Left ventricle myocardium inferior (tissue), 1 donor: ENCODE results near the gene PCYT2. TPM values are rescaled to one million over a fixed set of nuclear protein-coding genes. Genes with fewer than 3 reads are reported as not detected.
A peak's percentile ranks its signal among the peaks of the same experiment; 100 is the strongest.

Experiments
- DNase-seq: peaks from one replicate; pipeline ENCODE4 v3.0.0-alpha.2; 2020
- H3K27ac ChIP-seq: fragments of 200-600 bp; replicated peaks from 2 replicates; pipeline ENCODE4 v1.8.0; 2021
- H3K27me3 ChIP-seq: fragments of 200-600 bp; 2 replicates; pipeline ENCODE4 v1.8.0; 2021; ENCODE audit warnings: low read depth
- H3K36me3 ChIP-seq: fragments of 200-600 bp; 2 replicates; pipeline ENCODE4 v1.8.0; 2021
- H3K4me1 ChIP-seq: fragments of 200-600 bp; 2 replicates; pipeline ENCODE4 v1.8.0; 2021
- H3K4me3 ChIP-seq: fragments of 200-600 bp; 2 replicates; pipeline ENCODE4 v1.8.0; 2021; ENCODE audit warnings: mild to moderate bottlenecking, moderate library complexity
- H3K9me3 ChIP-seq: fragments of 200-600 bp; replicated peaks from 2 replicates; pipeline ENCODE4 v1.8.0; 2021
- intact Hi-C: fragments of 100-400 bp; cut with micrococcal nuclease; formaldehyde crosslinking; loops from one replicate; pipeline ENCODE4 v1.11.0; 2022
- total RNA-seq: library from RNA; stranded (reverse); fragmentation: NEBNext Ultra II Directional; extraction: Animal tissue kit (Norgen Biotek cat#: 25700); gene quantifications from one replicate; pipeline ENCODE4 v1.2.1, GENCODE V29; 2021
- TF ChIP-seq, protein P1 (sequence below): fragments of 200-600 bp; IDR thresholded peaks from 2 replicates; pipeline ENCODE4 v1.8.0; 2021; ENCODE audit warnings: antibody characterized with exemption, mild to moderate bottlenecking, borderline replicate concordance
- donor health status: DM: no; HTN: yes; CAD: no; lungs with severe emphysema.

Gene PCYT2
- total RNA-seq, 1 donor from 2014 or later: 48.1 TPM

DNA sequence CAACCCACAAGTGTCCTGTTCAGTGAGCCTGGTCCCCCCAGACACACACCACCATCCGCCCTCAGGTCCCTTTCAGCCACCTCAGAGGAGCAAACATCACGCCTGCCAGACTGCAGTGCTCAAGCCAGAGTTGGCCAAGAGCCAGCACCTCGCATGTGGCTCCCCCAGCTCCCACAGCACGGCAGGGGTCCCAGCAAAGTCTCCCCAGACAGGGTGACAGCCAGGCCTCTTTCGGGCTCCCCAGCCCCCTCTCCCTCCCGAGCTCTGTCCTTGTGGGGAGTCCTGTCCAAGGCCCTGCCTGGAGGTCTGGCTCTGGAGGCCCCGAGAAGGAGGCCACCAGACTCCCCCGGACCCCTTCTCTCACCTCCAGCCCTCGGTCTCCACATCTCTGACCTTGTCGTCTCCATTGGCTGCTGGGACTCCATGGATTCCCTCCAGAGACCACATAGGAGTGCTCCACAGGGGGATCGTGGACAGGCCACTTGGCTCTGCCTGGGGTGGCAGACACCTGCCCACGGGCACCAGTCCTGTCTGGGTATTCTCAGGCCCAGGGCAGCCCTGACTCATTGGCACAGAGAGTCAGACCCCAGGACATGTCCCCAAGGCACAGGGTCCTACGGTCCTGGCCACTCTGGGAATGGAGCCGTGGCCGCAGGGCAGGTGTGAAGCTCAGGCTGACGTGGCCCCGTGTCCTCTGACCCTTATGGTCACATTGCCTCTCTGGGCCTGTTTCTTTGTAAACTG, 37.6 kb upstream of the PCYT2 start:
- no peak for DNase-seq
- intact Hi-C loops: no loop called here
- Histone ChIP-seq H3K27me3 (peaks cover 25% of the 10 kb centered on the region), H3K36me3 (no peaks in the 10 kb centered on the region), H3K4me3 (no peak overlapping the region), H3K4me1 (no peaks in the 10 kb centered on the region), H3K9me3 (no peaks in the 10 kb centered on the region), H3K27ac (no peak overlapping the region)
- TF ChIP-seq, protein P1, sequence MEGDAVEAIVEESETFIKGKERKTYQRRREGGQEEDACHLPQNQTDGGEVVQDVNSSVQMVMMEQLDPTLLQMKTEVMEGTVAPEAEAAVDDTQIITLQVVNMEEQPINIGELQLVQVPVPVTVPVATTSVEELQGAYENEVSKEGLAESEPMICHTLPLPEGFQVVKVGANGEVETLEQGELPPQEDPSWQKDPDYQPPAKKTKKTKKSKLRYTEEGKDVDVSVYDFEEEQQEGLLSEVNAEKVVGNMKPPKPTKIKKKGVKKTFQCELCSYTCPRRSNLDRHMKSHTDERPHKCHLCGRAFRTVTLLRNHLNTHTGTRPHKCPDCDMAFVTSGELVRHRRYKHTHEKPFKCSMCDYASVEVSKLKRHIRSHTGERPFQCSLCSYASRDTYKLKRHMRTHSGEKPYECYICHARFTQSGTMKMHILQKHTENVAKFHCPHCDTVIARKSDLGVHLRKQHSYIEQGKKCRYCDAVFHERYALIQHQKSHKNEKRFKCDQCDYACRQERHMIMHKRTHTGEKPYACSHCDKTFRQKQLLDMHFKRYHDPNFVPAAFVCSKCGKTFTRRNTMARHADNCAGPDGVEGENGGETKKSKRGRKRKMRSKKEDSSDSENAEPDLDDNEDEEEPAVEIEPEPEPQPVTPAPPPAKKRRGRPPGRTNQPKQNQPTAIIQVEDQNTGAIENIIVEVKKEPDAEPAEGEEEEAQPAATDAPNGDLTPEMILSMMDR: no peak

DNA sequence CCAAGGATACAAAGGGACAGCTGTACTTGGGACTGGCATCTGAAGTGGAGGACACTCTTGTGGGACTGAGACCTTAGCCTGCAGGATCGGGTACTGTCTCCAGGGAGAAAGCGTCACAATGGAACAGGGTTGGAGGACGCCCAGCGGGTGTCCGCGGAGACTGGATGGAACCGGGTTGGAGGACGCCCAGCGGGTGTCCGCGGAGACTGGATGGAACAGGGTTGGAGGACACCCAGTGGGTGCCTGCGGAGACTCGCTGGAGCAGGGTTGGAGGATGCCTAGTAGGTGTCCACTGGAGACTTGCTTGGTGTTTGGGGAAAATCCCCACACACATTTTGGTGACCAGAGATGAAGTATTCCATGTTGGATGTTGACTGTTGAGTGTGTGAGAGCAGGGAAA, 36.0 kb upstream of the PCYT2 start, which contains the start of gene MYADML2:
Gene MYADML2, minus strand, starts transcription at position 45 of the 400 bp plus-strand sequence. CDS start 5,492 bp downstream, outside the sequence.
- TF ChIP-seq, protein P1: no peak
- Histone ChIP-seq H3K4me3 (no peak within 1 kb of the TSS), H3K4me1 (no peaks in the 10 kb centered on the region), H3K27me3 (peaks cover 22% of the 10 kb centered on the region), H3K9me3 (no peaks in the 10 kb centered on the region), H3K27ac (no peak within 1 kb of the TSS), H3K36me3 (no peaks in the 10 kb centered on the region)
- intact Hi-C loops: no loop called here
- DNase-seq: no peak

DNA sequence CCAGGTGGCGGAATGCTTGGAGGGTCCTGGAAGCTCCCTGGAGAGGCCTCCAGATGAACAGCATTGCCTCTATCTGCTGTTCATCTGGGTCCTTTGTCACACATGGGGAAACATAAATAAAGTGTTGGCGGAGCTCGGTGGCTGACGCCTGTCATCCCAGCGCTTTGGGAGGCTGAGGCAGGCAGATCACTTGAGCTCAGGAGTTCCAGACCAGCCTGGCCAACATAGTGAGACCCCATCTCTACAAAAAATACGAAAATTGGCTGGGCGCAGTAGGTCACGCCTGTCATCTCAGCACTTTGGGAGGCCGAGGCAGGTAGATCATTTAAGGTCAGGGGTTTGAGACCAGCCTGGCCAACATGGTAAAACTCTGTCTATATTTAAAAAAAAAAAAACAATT, 33.7 kb upstream of the PCYT2 start:
- Histone ChIP-seq H3K4me3 (no peak overlapping the region), H3K9me3 (no peaks in the 10 kb centered on the region), H3K27me3 (peaks cover 34% of the 10 kb centered on the region), H3K27ac (no peak overlapping the region), H3K36me3 (no peaks in the 10 kb centered on the region), H3K4me1 (peaks cover 18% of the 10 kb centered on the region)
- TF ChIP-seq, protein P1: no peak
- DNase-seq: no peak
- intact Hi-C loops: no loop called here

DNA sequence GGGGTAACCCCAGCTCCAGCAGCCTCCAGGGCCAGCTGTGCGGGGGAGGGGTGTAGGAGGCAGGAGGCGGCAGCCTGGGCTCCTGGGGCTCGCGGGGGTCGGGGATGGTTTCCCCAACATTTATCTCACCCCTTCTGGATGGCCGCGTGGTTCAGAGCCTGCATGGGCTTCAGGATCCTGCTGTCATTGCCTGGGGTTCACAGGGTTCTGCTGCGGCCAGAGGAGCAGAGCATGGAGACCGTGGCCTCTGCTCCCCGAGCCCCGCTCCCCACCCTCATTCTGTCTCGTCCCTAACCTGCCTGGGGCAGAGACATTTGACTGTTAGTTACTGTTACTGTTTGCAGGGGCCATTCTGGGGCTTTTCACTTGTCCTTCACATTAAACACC, 31.0 kb upstream of the PCYT2 start:
- TF ChIP-seq, protein P1: no peak
- no peak for DNase-seq
- H3K4me1 ChIP-seq: peaks cover 40% of the 10 kb centered on the region
- no peaks in the 10 kb centered on the region for H3K9me3 ChIP-seq
- peak overlapping the region; percentile 64 for H3K4me3 ChIP-seq
- no peaks in the 10 kb centered on the region for H3K36me3 ChIP-seq
- intact Hi-C loops: no loop called here
- peaks cover 42% of the 10 kb centered on the region for H3K27me3 ChIP-seq
- peak overlapping the region; percentile 78 for H3K27ac ChIP-seq

DNA sequence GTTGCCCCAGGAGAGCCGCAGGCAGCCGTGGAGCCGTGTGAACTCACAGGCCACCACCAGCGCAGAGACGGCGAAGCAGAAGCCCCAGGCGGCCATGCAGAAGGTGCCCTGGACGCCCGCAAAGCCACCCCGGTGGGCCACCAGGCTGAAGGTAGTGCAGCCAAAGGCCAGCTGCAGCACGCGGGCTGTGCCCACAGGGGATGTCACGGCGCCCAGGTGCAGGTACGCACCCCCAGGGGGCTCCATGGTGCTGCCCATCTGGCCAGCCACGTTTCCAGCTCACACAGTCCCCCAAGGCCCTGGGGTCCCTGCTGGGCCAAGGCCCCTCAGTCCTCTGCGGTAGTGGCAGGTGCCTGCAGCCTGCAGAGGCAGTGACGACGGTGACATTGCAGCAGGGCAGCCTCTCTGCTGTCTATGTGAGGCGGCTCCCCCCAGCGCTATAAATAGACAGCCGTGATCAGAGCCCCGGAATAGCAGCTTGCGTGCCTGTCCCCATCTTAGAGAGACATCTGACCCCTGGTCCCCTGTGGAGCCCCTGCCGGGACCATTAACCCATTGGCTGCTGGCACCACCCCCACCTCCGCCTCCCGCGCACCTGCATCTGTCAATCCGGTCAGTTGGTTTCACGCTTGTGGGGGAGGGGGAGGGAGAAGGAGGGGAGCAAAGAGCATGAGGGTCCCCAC, 30.4 kb upstream of the PCYT2 start:
- peak; percentile 61 for DNase-seq
- Histone ChIP-seq H3K9me3 (no peaks in the 10 kb centered on the region), H3K27me3 (peaks cover 42% of the 10 kb centered on the region), H3K36me3 (no peaks in the 10 kb centered on the region), H3K4me1 (peaks cover 45% of the 10 kb centered on the region), H3K4me3 (peak overlapping the region; percentile 64), H3K27ac (peak overlapping the region; percentile 78)
- intact Hi-C loops: no loop called here
- TF ChIP-seq, protein P1: no peak
